Measurements from ENCODE around the gene NUP88.

The NUP88 gene

DNA sequence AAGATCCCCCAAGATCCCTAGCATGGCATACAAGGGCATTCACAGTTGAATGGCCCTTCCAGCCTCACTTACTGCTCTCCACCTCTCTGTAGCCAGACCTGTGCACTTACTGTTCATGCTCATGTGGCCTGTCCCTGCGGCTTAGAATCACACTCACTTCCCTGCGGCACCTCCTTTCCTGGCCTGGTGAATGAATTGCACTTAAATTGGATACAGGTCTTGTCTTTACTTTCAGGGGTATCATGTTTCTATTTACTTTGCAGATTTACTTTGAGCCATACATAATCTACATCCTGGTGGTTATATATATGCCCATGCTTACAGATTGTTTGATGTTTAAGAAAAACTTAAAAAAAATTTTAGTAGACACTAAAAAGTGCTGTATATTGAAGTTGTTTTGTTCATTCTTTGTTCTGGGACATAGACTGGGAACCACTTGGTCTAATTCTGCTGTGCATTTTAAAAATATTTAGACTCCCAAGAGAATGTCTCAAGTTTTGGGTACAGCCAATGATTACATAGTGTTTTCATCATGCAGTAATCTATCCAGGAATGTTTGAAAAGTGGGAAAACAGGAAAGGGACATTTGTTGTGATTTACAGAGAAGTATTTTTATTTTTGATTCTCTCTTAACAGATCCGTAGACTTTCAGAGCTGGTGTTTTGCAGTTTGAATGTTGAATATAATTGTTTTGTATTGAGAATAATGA is 63.9 kb downstream of the NUP88 start:
- DNase-seq (ENCODE audit: low read depth in 2 of 2) = no peak

GRCh38 chr17:5354886-5355415 is 64.5 kb downstream of the NUP88 start:
- no peak for DNase-seq (ENCODE audit: low read depth in 2 of 2)

DNA sequence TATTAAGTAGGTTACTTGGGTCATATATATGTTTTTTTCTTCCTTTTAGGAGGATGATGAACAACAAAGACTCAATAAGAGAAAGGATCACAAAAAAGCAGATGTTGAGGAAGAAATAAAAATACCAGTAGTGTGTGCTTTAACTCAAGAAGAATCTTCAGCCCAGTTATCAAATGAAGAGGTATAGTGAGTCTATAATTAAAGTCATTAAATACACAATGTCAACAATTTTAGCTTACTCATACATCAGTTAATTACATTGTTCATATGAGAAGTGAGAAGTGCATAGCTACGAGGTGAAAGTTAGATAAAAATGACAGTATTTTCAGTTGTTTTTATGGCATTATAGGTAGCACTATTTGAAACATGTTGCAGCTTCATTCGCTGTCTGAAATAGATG is 65.2 kb downstream of the NUP88 start:
- DNase-seq (ENCODE audit: low read depth in 2 of 2) = no peak

- DNase-seq (ENCODE audit: low read depth in 2 of 2) = no peak
Measured at GRCh38 chr17:5352681-5353289, 66.7 kb downstream of the NUP88 start.

DNA sequence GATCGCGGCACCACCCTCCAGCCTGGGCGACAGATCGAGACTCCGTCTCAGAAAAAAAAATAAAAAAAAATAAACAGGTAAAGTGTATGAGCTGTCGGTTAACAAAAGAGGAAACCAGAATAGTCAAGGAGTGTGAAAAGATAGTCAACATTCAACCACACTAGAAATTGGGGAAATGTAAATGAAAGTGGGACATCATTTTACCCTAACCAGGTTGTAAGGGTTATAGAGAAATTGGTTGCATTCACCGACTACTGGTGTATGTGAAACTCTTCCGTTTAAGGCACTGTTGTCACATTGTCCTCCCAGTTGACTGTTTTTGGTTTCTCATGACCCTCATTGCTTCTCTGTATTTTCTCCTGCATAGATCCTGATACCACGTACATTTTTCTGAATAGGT is 74.5 kb downstream of the NUP88 start:
- DNase-seq (ENCODE audit: low read depth in 2 of 2) = no peak
